GM19463 (cell line): Measurements from ENCODE around the gene STN1.

Experiments
- ATAC-seq: cut with Tn5 transposase; IDR thresholded peaks from one replicate; pipeline ENCODE4 v1.9.1; 2021; ENCODE audit warnings: mild to moderate bottlenecking, moderate library complexity; ENCODE audit not compliant: unreplicated experiment

Gene STN1, protein sequence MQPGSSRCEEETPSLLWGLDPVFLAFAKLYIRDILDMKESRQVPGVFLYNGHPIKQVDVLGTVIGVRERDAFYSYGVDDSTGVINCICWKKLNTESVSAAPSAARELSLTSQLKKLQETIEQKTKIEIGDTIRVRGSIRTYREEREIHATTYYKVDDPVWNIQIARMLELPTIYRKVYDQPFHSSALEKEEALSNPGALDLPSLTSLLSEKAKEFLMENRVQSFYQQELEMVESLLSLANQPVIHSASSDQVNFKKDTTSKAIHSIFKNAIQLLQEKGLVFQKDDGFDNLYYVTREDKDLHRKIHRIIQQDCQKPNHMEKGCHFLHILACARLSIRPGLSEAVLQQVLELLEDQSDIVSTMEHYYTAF

DNA sequence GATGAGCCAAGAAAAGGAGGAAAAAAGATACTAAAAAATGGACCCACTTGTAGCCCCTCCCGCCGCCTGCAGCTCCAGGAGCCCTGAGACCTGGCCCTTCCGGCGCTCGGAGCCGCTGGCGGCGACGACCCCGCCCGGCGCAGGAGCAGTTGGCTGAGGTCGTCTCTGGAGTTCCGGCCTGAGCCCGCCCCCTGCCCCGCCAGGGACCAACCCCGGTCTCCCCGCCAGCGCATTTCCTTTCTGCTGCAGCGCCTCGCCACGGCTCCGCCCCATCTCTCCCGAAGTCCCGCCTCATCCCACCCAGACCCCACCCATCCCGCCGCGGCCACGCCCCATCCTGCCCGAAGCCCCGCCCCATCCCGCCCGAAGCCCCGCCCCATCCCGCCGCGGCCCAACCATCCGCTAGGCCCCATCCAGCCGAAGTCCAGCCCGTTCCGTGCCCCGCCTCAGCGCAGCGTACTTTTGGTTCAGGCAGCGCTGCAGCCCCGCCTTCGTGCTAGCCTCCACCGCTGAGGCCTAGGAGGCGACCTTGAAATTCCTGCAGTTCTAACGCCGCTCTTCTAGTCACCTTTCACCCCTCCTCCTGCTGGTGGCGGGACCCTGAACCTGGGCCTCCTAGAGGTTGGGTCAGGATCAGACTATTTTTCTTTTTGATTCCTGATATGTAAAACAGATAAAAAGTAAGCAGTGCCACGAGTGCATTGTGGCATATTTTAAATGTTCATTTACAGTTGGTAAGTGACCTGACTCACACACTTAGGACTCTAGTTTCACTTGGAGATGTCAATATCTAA, at the start of gene STN1:
TSS of gene STN1 (minus strand) at position 132 of the 794 bp plus-strand sequence. CDS start 590 bp downstream, outside the sequence.
- ATAC-seq: peak; percentile 91

DNA sequence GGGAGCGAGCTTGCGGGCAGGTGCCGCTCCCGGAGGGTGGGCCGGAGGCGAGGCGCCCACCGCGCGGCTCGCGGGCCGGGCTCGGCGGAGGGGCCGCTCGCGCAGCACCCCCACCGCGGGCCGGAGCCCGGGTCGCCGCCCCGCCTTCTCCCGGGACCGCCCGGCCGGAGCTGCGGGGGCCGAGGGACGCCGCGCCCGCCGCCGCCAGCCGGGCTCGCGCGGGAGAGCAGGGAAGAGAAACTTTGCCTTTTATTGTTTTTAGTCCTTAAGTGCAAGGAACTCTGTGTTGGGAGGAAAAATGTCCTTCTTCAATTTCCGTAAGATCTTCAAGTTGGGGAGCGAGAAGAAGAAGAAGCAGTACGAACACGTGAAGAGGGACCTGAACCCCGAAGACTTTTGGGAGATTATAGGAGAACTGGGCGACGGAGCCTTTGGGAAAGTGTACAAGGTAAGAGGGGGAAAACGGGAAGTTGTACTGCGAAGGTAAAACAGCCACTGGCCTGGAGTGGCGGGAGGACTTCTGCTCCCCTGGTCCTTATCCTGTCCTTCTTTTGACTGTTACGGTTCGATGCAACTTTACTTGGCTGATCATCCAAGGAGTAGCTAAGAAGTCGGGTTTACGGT, 49.6 kb upstream of the STN1 start:
- ATAC-seq: peak; percentile 52

DNA sequence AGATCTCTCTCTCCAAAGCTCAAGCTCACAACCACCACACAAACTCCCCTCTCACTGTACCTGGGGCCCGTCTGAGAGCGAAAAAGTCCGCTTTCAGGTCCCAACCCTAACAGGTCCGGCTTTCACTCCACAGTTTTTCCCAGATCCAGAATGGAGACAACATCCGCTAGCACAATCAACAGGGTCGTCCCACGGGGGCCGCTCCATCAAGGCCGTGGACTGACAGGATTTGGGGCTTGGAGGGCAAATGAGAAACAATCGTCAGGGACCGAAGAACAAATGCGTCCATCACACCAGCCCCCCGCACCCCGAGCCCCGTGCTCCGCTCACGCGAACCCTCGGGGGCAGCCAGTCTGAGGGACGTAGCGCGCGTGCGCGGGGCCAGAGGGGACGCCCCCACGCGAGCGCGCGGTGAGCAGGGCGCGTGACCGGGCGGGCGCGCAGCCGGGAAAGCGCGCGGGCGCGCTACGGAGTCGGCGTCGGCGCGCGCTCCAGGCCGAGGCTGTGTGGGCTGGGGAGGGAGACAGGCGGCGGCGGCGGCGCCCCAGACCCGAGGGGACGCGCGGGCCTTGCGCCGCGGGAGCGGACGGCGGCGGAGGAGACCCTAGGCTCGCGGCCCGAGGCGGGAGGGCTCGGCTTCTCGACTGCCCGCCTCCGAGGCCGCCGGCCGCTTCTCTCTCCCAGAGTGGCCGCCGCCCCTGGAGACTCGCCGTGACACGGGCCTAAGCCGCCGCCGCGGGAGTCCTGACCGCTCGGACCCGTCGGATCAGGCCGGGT, 48.9 kb upstream of the STN1 start, which contains the start of gene SLK:
TSS of gene SLK (plus strand) at position 470 of the 777 bp plus-strand sequence. CDS start 606 bp downstream, outside the sequence.
- peak; percentile 74 for ATAC-seq

DNA sequence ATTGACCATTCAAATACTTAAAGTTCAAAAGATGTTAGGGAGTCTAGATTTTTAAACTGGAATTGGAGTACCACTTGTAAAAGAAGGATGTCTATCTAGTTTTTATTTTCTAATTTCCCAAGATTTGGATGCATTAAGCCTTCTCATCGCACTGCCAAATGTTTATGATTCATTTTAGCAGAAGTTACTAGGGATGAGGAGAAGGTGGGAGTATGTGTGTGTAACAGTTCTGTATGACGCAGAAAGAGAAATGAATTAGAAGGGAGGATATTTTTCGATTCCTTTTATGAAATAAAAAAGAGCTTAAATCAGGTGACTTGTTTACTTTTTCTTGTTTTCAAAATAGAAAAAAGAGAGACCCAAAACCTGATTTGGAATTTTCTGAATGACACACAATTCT, 42.1 kb upstream of the STN1 start:
- ATAC-seq: no peak

DNA sequence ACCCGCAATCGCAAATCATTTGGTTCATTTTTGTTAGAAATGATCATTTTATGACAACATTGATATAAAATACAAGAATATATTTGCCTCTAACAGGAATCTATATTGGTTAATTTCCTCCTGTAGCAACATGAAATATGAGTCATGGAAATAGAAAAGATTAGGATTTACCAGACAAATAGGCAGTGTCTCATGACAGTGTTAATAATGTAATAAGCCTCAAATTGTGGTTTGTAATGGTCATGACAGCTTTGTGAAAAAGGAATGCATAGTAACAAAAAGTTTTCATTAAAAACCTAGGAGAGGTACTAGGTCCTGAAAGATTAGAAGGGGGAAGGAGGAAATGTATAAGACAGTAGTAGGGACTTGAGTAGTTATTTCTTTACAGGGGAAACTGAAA, 41.0 kb upstream of the STN1 start:
- no peak for ATAC-seq

DNA sequence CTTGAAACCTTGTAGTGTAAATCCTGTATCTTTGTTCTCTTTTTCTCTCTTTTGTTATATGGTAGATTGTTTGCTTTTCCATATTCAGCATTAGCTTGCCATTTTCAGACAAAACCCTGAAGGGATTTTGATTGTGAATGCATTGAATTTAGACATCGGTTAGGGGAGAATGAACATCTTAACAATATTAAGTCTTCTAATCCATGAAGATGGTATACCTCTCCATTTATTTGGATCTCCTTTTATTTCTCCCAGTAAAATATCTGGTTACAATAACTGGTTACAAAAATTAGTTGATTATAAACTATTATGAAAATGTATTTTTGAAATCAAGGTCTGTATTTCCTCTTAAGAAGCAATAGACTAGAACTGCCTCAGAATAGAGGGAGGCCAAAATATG, 36.6 kb upstream of the STN1 start:
- no peak for ATAC-seq

DNA sequence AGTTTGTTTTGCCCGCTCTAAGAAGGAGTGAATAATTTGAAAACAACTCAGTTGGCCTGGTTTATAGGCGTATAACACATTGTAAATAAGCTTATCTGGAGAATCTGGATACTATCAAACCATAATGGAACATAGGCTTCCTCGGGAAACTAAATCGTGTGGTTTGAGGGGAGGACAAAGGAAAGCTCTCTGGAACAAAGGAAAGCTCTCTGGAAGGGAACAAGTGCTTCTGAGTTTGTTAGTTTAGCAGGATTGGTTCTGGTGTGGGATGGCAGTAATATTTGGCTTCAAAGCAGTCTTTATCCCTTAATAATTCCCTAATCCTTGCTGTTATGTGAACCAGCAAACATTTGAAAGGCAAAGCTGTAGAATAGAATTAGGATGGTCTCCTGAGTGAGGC, 34.0 kb upstream of the STN1 start:
- ATAC-seq: no peak

DNA sequence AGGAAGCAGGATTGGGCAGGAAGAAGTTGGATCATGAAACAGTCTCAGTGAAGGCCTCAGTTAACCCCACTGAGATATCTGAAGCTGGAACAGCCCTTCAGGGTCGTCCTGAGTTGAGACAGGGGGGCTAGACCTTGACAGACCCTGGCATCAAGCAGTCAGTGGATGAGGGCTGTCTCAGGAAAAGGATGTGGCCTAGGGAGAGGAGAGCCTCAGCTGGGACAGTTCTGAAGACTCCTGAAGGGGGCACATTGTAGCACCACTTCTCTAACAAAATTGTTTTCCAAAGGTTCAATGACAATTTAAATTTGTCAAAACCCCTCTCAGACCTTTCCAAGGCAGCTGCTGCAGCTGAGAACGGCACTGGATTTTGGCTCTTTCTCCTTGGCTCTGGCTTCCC, 33.2 kb upstream of the STN1 start:
- no peak for ATAC-seq

DNA sequence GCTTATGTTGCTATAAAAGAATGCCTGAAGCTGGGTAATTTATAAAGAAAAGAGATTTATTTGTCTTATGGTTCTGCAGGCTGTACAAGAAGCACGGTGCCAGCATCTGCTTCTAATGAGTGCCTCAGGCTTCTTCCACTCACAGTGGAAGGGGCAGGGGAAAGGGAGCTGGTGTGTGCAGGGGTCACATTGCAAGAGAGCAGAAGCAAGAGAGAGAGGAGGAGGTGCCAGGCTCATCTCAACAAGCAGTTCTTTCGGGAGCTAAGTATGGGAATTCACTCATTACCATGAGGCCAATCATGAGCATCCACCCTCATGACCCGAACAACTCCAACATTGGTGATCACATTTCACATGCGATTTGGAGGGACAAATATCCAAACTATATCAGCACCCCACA, 31.7 kb upstream of the STN1 start:
- ATAC-seq: no peak

DNA sequence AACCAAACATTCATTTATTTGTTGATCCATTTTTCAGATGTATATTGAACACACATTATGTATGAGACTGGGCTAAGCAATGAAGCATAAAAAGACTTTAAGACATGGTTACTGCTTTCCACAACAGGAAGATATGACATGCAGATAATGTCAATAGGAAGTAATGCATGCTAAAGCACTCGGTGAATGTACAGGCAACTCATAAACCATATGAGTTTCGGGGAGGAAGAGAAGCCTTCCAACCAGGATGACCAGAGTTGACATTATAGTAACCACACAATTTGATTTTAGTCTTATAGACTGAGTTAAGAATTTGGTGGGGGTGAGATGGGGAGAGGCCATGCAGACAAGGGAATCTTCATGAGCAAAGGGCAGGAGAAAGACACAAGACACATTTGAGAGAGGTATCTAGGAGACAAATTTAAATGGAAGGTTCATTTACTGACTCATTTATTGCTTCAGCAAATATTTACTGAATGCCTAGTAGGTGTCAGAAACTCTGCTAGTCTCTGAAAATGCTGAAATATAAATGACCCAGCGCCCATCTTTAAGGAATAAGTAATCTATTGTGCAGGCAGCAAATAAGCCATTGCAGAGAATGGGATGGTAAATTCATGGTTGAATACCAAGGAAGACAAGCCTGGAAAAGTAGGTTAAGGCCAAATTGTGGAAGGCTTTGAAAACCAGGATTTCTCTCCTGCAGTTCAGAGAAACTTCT, 30.0 kb upstream of the STN1 start:
- no peak for ATAC-seq

DNA sequence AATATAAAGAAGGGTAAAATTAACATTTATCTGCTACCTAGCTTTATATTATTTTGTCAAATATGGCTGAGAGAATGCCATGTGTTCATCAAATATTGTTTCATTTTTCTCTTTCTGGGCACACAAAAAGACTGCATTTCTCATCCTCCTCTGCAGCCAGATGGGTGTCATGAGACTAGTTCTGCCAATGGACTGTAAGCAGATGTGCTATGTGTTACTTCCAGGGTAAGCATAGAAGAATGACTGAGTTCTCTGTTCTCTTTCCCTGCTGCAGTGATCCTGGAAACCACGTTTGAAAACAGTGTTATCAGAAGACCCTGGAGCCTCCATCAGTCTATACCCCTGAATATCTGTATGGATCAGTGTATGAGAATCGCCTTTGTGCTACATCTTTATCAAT, 24.9 kb upstream of the STN1 start:
- ATAC-seq: no peak

DNA sequence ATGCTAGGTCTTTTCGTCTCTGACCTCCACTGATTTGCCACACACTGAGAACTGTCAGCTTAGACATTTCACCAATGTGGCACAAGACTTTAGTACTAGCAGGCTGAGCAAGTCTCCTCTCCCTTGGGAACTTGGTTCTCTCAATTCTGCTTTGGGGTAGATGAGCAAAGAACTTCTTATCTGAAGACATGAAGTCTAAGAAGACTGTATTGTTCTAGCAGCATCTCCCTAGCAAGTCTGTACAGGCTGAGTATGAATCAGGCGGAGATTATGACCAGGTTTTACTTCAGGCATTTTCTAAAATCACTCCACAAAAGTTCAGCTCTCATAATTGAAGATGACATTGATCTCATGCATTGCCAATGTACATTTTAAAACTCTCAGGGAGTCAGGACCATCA, 23.8 kb upstream of the STN1 start:
- no peak for ATAC-seq

DNA sequence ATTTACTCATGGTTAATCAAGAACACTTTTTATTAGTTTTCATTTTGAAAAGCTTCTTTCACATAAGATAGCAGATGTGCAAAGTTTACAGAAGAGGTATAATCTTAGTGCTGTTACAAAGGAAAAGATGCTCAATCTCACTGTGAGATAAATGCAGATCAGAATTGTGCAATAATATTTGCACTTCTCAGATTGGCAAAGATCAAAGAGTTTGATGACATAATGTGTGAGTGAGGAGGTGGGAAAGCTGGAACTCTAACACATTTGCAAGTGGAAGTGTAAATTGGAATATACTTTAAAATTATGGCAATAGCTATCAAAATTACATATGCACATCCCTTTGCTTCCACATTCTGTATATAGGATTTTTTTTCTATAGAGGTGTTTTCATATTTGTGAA, 21.5 kb upstream of the STN1 start:
- no peak for ATAC-seq

DNA sequence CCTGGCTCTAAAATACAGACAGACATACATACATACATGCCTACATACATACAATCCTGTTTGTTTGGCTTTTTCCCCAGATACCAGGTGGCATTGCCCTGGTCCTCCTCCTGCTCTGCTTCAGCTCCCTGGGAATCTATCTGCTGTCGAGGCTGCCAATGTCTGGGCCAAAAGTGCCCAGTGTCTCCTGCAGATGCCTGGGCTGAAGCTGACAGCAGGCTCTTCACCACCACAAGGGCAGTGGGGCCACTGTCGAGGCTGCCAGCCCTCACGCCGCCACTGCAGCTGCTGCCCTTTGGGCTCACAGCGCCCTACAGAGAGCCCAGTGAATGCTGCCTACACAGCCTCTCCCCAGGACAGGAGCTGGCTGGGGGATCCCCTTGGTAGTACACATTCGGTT, 18.0 kb upstream of the STN1 start:
- ATAC-seq: no peak

DNA sequence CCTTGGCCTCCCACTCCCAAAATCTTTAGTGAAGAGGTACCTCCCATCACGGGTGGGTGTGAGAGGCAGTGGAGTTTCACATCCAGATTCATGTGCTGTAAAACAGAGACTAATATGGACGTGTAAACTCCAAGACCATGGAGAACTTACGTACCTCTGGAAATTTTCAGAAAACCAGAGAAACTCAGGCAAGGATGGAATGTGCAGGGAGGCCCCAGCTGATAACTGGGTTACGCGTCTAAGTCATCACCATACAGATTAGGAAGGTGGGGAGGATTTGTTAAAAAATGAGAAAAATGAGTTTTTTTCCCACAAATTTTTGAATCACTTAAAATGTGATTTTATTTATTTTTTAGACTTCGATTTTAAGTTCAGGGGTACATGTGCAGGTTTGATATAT, 16.3 kb upstream of the STN1 start:
- no peak for ATAC-seq

DNA sequence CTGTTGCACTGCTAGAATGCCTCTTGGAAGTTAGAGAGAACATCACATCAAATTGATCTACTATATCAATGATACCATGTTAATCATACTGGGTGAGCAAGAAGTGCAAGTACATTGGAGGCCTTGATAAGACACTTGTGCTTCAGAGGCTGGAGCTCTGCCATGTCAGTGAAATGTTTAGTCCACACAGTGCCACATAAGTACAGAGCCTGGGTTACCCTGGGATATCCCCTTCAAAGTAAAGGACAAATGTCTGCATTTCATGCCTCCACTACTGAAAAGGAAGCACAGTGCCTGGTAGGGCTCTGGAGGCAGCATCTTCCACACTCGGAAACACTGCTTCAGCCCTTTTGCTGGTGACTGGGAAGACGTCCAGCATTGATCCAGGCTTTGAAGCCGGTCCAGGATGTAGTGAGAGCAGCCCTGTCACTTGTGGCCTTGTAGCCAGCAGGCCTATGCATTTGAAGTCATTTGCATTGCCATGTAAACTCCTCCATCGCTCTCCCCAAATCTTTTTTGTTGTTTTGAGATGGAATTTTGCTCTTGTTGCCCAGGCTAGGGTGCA, 15.7 kb upstream of the STN1 start:
- ATAC-seq: no peak

DNA sequence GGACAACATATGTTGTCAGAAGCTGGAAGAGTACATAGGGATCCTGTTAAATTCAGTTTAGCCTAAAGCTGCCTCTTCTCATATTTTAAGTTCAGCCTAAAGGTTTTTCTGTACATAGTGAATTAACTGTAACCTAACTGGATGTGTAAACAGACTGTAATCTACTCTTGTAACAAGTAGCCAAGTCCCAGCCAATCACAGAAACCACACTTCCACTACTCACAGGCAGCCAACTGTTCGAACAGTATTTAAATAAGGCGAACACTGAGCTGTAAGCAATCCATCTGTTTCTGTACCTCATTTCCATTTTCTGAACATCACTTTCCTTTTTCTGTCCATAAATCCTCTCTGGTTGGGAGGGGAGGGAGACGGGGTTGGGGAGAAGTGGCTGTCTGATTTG, 15.0 kb upstream of the STN1 start:
- no peak for ATAC-seq

DNA sequence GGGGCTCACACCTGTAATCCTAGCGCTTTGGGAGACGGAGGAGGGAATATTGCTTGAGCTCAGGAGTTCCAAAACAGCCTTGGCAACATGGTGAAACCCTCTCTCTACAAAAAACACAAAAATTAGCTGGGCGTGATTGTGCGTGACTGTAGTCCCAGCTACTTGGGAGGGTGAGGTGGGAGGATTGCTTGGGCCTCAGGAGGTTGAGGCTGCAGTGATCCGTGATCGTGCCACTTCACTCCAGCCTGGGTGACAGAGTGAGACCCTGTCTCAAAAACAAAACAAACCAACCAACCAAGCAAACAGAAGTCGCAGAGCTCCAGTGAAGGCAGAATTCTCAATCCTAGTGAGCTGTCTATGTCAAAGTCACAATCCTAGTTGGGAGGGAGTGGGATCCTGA, 14.3 kb upstream of the STN1 start:
- ATAC-seq: no peak

DNA sequence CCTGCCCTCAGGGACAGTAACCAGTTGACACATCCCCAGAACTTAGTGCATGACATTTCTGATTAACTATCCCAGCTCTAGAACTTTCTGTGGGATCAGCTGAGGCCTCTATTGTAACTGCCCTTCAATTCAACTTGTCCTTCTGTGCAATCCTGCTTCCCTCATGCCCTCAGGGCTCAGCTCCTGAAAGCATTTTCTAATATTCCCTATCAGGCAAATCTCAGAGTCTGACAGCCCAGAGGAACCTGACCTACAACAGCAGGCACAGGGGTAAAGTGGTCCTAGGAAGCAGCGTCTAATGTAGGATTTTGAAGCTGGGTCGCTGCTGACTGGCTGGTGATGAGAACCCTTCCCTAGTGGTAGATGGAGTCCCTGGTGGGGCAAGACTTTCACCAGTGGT, 13.6 kb upstream of the STN1 start:
- ATAC-seq: no peak

DNA sequence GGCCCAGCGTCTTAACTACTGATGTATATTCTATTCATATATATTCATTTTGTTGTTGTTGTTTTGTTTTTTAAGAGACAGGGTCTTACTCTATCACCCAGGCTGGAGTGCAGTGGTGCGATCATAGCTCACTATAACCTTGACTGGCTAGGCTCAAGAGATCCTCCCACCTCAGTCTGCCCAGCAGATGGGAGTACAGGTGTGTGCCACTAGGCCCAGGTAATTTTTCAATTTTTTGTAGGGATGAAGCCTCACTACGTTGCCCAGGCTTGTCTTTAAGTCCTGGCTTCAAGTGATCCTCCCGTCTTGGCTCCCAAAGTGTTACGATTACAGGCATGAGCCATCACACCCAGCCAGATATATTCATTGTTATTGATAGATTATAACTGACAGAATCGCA, 12.9 kb upstream of the STN1 start:
- ATAC-seq: no peak
